NCI-H2227 treated with DMSO at 0.1 percent for 48 hours (cell line): ENCODE data around the gene APOB.

Experiments used
- DNase-seq: peaks from one replicate; lab custom pipeline; 2025; lab: John Stamatoyannopoulos, UW

Gene APOB

GRCh38 chr2:21043744-21044532 is at the start of gene APOB:
Gene APOB (minus strand): TSS chr2:21044073. CDS start chr2:21043945, 128 bp downstream.
- DNase-seq: peak; percentile 4

DNA sequence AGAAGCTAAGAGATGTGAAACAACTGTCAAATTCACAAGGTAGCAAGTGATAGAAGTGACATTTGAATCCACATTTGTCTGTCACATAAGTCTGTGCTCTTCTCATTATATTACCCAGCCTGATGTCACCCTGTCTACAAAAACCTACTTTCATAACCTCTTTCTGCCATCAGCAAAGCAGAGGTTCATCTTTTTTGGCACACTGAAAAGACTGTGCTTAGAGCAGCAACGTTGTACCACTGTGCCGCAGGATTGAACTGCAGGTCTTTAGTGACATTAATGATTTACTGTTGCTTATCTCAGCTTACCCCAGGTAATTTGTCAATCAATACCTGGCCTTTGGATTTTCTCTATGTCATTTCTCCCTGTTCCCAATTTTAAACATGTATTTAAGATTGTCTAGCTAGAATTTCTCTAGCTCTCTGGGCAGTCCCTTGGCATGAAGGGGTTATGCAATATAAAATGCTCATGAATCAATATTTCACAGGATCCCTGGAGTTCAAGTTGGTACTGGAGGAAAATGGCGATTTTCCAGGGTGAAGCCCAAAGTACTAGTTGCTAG is 48.5 kb upstream of the APOB start:
- no peak for DNase-seq

- no peak for DNase-seq
These were observed 40.5 kb upstream of the APOB start for GRCh38 chr2:21084401-21084800.

- DNase-seq: no peak
These were observed 39.6 kb upstream of the APOB start for GRCh38 chr2:21083482-21083881.

- no peak for DNase-seq
These were observed 34.4 kb upstream of the APOB start for GRCh38 chr2:21078296-21078695.

DNA sequence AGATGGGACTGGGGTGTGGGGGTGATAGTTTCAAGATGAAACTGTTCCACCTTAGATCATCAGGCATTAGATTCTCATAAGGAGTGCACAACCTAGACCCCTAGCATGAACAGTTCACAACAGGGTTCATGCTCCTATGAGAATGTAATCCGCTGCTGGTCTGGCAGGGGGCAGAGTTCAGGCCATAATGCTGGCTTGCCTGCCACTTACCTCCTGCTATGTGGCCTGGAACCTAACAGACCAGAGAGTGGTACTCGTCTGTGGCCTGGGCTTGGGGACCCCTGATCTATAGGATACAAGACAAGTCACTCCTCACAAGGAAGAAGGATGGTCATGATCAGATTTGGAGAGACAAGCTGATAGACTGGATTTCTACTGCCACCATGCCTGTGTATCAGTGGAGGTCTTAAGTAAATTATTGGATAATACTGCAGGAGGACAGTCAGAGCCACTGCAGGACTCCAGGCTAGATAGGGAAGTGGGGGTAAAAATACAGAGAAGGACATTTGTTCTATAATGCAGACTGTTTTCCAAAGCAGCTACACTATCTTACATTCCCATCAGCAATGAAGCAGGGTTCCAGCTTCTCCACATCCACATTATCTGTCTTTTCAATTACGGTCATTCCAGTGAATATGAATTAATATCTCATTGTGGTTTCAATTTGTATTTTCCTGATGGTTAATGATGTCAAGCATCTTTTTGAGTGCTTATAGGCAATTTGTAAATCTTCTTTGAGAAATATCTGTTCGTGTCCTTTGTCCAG is 28.8 kb upstream of the APOB start:
- DNase-seq: no peak

DNA sequence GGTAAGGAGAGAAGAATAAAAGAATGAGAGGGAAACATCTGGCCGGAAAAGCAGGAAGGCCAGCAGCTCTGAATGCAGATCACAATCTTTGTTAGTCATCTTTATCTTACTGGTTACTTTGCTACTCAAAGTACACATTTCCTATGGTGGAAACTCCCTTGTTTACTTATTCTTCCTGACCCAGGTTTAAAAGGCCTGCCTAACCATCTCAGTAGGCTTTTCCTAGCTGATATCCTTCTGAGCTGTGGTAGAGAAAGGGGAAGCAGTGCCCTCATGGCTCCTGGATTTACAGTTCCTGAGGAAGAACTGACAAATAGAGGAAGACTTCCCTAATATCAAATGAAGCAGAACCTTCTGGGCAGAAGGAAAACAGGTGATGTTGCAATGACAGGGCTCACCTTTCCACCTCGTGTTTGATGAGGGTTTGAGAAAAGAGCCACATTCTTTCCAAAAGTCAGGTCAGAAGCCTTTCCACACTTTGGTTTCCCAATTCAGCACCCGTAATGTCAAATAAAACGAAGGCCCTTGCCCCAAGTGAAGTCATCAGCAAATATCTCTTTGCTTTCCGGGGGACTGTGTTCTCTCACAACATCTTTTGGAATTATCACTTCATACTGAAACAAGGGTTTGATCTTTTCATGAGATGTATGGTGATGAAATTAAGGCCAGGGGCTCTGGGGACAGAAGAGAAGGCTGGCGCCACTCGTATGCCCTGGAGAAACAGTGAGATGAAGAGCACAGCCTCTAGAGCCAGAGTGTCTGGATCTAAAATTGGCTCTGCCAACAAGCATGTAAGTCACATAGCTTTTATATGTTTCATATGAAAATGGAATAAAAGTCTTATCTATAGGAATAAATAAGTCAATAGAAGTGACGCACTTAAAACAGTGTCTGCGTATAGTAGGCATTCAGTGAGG is 26.7 kb upstream of the APOB start:
- no peak for DNase-seq

DNA sequence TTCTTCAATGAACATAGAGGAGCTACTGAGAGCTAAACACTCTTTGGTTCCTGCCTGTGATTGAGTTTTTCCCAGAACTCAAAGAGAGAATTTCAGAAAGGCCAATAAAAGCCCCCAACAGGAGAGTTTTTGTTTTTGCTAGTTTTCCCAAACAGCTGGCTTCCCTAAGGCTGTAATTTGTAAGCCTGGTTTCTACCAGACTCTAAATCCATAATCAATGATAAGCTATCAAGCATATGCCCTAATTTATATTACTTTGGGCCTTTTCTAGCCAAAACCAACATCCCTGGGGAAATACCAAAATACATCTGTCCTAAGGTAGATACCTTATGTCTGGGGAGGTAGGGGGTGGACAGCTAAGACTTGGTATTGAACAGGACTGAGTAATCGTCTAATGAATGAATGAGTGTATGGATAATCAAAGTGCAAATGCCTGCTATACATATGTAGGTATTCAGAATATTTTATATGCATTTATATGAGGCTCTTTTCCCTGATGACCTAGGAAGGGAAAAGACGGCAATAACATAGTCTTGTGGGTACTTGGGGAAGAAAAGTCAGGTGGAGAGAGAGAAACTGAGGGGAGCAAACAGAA is 26.0 kb upstream of the APOB start:
- DNase-seq: no peak

DNA sequence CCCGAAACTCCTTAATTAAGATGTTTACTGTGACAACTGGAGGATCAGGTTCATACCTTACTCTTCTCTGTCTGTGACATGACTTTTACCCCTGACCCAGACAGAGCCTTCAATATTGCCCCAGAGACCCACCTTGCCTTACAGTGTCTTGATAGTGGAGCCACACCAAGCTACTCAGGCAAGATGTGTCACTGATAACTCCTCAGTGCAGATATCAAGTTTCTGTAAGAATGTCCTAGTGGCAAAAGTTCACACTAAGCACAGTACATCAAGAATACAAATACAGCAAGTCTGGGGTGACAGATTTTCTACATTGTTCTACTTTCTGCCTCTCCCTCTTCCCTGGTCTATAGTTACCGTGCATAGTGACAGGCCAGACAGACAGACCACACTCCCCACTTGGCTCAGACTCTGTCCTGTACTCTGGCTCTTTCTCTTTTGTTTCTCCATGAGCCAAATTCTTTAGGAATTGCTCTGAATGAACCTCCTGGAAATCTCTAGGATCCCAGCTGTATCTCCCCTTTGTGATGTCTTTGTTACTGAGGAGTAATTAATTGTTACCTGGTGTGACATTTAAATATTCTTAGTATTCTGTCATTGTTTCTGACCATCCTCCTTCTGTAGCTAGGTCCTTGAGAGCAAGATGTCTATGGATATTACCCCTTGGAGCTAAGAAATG is 24.1 kb upstream of the APOB start:
- no peak for DNase-seq

- no peak for DNase-seq
These were observed 23.3 kb upstream of the APOB start for GRCh38 chr2:21067125-21067524.

- DNase-seq: no peak
These were observed 16.2 kb upstream of the APOB start for GRCh38 chr2:21059885-21060610.

DNA sequence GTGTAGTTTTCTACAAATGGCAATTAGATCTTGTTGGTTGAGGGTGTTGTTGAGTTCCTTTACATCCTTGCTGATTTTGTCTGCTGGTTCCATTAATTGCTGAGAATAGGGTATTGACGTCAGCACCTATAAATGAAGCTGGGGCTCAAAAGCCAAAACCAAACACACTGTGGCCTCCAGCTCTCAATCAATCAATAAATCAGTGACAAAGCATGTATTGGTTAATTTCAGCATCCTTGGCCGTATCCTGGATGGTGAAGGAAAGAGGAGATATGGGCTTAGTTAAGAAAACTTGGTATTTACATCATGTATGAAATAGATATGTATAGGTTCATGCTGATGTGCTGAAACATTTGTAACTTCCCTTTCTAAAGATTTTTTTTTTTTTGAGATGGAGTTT is 13.2 kb upstream of the APOB start:
- DNase-seq: no peak

GRCh38 chr2:21055879-21056790 is 12.3 kb upstream of the APOB start:
- no peak for DNase-seq

DNA sequence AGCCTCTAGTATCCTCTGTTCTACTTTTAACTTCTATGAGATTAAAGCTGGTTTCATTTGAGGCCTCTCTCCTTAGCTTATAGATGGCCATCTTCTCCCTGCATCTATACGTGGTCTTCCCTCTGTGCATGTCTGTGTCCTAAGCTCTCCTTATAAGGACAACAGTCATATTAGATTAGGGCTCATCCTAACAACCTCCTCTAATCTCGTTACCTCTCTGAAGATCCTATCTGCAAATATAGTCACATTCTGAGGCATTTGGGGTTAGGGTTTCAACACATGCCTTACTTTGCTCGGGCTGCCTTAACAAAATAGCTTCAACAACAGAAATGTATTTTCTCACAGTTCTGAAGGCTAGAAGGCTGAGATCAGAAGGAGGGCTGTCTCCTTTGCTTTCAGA is 11.6 kb upstream of the APOB start:
- no peak for DNase-seq

GRCh38 chr2:21054011-21054410 is 10.1 kb upstream of the APOB start:
- no peak for DNase-seq

GRCh38 chr2:21052044-21052443 is 8.2 kb upstream of the APOB start:
- DNase-seq: no peak

DNA sequence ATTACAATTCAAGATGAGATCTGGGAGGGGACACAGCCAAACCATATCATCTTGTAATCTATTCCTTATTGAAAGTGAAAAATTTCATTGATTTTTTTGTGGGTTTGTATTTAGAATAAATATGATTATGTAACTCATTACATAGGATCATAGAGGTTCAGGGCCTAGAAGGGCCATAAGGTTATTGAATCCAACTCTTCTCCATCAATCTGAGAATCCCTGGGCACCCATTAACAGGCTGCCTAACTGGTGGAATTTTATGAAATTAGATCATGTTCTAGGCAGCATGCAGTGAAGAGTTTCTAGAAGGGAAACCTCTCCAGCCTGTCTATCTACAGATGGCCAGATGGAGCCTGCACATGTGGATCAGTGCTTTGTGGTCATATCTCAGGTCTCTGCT is 6.3 kb upstream of the APOB start:
- no peak for DNase-seq

- no peak for DNase-seq
These were observed 3.5 kb upstream of the APOB start for GRCh38 chr2:21047141-21048009.
